Uterus (tissue), 4 donors: ENCODE measurements around the gene KDELR3. TPM values are rescaled to one million over a fixed set of nuclear protein-coding genes. Genes with fewer than 3 reads are reported as not detected.

Source experiments
- DNase-seq, 2 donors: peaks; one replicate each; pipeline ENCODE4 v3.0.0-alpha.2; 2019 to 2020
- H3K27ac ChIP-seq, 2 donors: fragments of 200-600 bp; sonication (generic); 1 replicate in 1 of 2; 2 replicates in 1 of 2; pipeline ENCODE4 v1.5.1; 2016 to 2018
- H3K27me3 ChIP-seq, 2 donors: fragments of 200-600 bp; sonication (generic); one replicate each; pipeline ENCODE4 v1.5.1; 2018 to 2019; ENCODE audit warnings: control low read depth in 1 of 2
- H3K36me3 ChIP-seq, 2 donors: fragments of 200-600 bp; sonication (generic); one replicate each; pipeline ENCODE4 v1.5.1; 2019; ENCODE audit warnings: control low read depth in 1 of 2
- H3K4me1 ChIP-seq, 2 donors: fragments of 200-600 bp; sonication (generic); one replicate each; pipeline ENCODE4 v1.5.1; 2018 to 2019; ENCODE audit warnings: control low read depth in 1 of 2
- H3K4me3 ChIP-seq, 2 donors: fragments of 200-600 bp; sonication (generic); 1 replicate in 1 of 2; 2 replicates in 1 of 2; pipeline ENCODE4 v1.5.1; 2018 to 2019; ENCODE audit warnings: mild to moderate bottlenecking in 1 of 2
- H3K9me3 ChIP-seq, 2 donors: fragments of 200-600 bp; sonication (generic); one replicate each; pipeline ENCODE4 v1.5.1; 2019; ENCODE audit warnings: control low read depth in 1 of 2
- CTCF ChIP-seq, 4 experiments: fragments of 200-600 bp in 2 of 4; fragments of 450-650 bp in 2 of 4; sonication (generic) in 2 of 4; IDR thresholded peaks; one replicate each; pipeline ENCODE4 v1.5.1; 2016 to 2019; ENCODE audit warnings: antibody characterized with exemption in 4 of 4, mild to moderate bottlenecking in 2 of 4, moderate library complexity in 1 of 4
- POLR2A ChIP-seq, 2 donors: fragments of 450-650 bp; IDR thresholded peaks; one replicate each; pipeline ENCODE4 v1.6.1; 2016; ENCODE audit warnings: antibody characterized with exemption in 2 of 2, mild to moderate bottlenecking in 1 of 2, moderate library complexity in 1 of 2
- intact Hi-C: fragments of 100-400 bp; cut with DNase I; formaldehyde crosslinking; loops from one replicate; pipeline ENCODE4 v1.15.1; 2023; ENCODE audit warnings: low total_unique reads
- total RNA-seq, 4 donors: library from RNA; depleted of rRNA in 3 of 4; stranded (reverse); fragments of >200 nt in 3 of 4; gene quantifications; one replicate each; pipeline versions ENCODE4 v1.1.0 to v1.2.4, GENCODE V29; 2014 to 2023
- donor health status: DM: yes; HTN: yes; CAD: no.

The KDELR3 gene
- 10 to 100 TPM in 1 of 4 donors, 1 to 10 TPM in 1, under 1 TPM in 1, not detected in 1; 0.77 to 43.1 (median 4.7) TPM for total RNA-seq

- DNase-seq = peak; percentile 57 to 75
- Histone ChIP-seq H3K4me3 (peak within 1 kb of the TSS; percentile 37 to 44), H3K27ac (peak within 1 kb of the TSS in 1 of 2 donors; percentile 13), H3K36me3 (no peaks in the 10 kb centered on the region), H3K27me3 (no peaks in the 10 kb centered on the region), H3K9me3 (no peaks in the 10 kb centered on the region), H3K4me1 (peaks cover 0 to 4% of the 10 kb centered on the region in 2 donors)
- intact Hi-C loops = no loop called here
- TF ChIP-seq POLR2A (IDR thresholded peaks at IDR 0.05) (peak in 1 of 2 donors; percentile 45), CTCF (IDR thresholded peaks at IDR 0.05) (no peak)
These were observed at the start of gene KDELR3 for GRCh38 chr22:38467904-38468442. KDELR3 (plus strand) TSS chr22:38468096; CDS start chr22:38468234, 138 bp downstream.

GRCh38 chr22:38418589-38418988 lies 49.3 kb upstream of the KDELR3 start:
- Histone ChIP-seq H3K27ac (no peak overlapping the region), H3K4me1 (no peaks in the 10 kb centered on the region), H3K9me3 (no peaks in the 10 kb centered on the region), H3K27me3 (no peaks in the 10 kb centered on the region), H3K36me3 (no peaks in the 10 kb centered on the region), H3K4me3 (no peak overlapping the region)
- TF ChIP-seq CTCF (IDR thresholded peaks at IDR 0.05) (no peak), POLR2A (IDR thresholded peaks at IDR 0.05) (no peak)
- DNase-seq = no peak
- intact Hi-C loops = no loop called here

DNA sequence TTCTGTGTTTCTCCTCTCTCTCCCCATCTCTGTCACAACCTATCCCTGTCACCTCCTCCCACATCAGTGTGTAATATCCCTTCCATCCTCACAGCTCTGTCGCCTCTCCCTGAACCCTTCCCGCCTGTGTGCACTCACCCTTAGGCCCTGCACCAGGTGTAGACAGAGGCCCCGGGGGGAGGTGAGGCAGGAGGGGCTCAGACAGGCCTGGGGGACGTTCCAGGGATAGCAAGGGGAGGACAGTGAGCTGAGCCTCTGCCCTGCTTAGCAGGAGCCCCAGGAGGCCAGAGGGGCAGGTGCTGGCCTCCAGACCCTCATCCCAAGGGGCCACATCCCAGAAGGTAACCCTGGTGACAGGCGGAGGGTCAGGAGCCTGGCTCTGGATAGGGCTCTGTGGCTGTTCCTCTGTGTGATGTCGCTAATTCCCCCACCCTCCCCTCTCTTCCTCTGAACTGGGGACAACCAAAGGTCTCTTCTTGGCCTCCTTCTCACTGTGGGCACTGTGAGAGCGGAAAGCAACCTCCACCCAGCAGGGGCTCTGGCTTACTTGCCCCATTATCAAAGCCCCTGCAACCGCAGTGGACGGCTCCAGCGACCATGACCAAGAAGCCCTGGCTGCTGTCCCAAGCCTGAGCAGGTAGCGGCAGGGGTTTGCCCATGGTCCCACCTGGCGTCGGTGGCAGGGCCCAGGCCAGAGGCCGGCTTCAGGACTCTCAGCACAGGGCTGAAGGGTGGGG lies 48.6 kb upstream of the KDELR3 start:
- Histone ChIP-seq H3K36me3 (no peaks in the 10 kb centered on the region), H3K4me1 (no peaks in the 10 kb centered on the region), H3K27ac (no peak overlapping the region), H3K9me3 (no peaks in the 10 kb centered on the region), H3K27me3 (no peaks in the 10 kb centered on the region), H3K4me3 (no peak overlapping the region)
- no peak for TF ChIP-seq CTCF (IDR thresholded peaks at IDR 0.05)
- no peak for TF ChIP-seq POLR2A (IDR thresholded peaks at IDR 0.05)
- intact Hi-C loops = no loop called here
- DNase-seq = no peak

DNA sequence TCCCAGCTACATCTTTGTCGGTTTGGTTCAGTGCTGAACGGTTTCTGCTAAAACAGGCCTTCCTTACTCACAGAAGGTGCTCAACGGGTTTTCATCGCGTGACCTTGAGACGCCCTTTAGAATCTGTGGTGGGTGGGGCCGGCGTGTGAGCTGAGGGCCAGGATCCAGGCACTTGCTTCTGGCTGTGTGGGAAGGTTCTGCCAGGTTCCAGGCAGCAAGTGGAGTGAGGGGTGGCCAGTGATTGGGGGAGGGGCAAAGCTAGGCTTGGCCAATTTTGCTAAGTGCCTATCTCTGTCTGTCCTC lies 48.1 kb upstream of the KDELR3 start:
- no peak overlapping the region for H3K27ac ChIP-seq
- no peaks in the 10 kb centered on the region for H3K36me3 ChIP-seq
- H3K9me3 ChIP-seq = no peaks in the 10 kb centered on the region
- intact Hi-C loops = no loop called here
- no peak for DNase-seq
- H3K4me1 ChIP-seq = no peaks in the 10 kb centered on the region
- TF ChIP-seq POLR2A (IDR thresholded peaks at IDR 0.05) (no peak), CTCF (IDR thresholded peaks at IDR 0.05) (no peak)
- no peaks in the 10 kb centered on the region for H3K27me3 ChIP-seq
- H3K4me3 ChIP-seq = no peak overlapping the region

DNA sequence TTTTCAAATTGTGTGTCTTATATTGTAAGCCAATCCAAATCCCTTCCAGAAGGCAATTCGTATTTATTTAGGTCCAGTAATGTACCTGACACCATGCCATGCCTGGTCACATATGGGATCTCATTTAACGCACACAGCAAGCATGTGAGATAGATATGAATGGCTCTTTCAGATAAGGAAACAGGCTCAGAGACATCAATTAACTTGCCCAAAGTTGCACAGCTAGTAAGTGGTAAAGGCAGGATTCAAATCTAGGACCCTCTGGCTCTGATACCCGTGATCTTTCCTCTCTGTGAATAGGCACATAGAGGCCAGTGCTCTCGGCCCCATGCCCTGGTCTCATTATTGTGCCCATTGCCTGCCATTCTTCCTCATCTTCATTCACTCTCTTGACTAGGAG lies 47.2 kb upstream of the KDELR3 start:
- Histone ChIP-seq H3K36me3 (no peaks in the 10 kb centered on the region), H3K4me1 (no peaks in the 10 kb centered on the region), H3K27me3 (no peaks in the 10 kb centered on the region), H3K4me3 (no peak overlapping the region), H3K27ac (no peak overlapping the region), H3K9me3 (no peaks in the 10 kb centered on the region)
- intact Hi-C loops = no loop called here
- TF ChIP-seq POLR2A (IDR thresholded peaks at IDR 0.05) (no peak), CTCF (IDR thresholded peaks at IDR 0.05) (no peak)
- no peak for DNase-seq
